ENCODE results near the gene C2CD2L.

GRCh38 chr11:119152604-119153003 is 45.5 kb downstream of the C2CD2L start:
- TF ChIP-seq CTCF (conservative IDR thresholded peaks at IDR 0.05; ENCODE audit: low read length) (no peak), EZH2phosphoT487 (IDR thresholded peaks at IDR 0.05; ENCODE audit: borderline replicate concordance, low read depth, low read length) (no peak)
